GM10266 (cell line): ENCODE results near the gene TNN.

Source experiments
- DNase-seq: peaks from one replicate; pipeline ENCODE4 v3.0.0; 2012; ENCODE audit errors: extremely low spot score
- TF ChIP-seq, protein P1 (sequence below): IDR thresholded peaks from 2 replicates; pipeline ENCODE4 v1.5.1; 2012; ENCODE audit warnings: mild to moderate bottlenecking, low read depth; ENCODE audit not compliant: control insufficient read depth, insufficient read depth; ENCODE audit errors: missing control alignments

TNN gene

DNA sequence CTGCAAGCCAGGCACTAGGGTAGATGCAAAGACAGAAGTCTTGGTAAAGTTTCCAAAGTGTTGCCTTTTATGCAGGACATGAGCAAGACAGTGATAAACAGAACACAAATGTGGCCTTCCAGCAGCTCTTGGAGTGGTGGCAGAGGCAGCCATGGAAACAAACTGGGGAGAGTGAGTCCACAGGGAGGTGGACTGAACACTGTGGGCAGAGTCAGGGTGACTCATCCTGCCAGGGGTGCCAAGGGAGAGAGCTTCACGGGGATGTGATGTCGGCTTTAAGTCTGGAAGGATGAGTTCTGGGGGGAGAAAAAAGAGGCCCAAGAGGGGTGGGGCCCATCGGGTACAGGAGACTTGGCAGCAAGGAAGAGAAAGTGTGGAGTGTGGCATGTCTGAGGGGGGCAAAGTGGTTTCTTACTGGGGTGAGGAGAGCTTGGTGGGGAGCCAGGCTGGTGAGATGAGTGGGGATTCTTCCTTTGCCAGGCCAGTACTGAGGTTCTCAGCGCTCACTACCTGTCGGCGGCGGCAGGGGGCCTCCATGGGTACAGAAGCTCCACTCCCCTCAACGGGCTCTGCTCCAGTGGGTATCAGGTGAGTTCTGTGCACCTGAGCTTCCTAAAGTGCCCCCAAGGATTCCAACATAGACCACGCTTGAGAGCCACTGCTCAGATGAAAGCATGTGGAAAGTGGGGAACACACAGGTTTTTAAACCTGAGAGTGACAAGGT is 83.1 kb downstream of the TNN start:
- DNase-seq, result no peak

DNA sequence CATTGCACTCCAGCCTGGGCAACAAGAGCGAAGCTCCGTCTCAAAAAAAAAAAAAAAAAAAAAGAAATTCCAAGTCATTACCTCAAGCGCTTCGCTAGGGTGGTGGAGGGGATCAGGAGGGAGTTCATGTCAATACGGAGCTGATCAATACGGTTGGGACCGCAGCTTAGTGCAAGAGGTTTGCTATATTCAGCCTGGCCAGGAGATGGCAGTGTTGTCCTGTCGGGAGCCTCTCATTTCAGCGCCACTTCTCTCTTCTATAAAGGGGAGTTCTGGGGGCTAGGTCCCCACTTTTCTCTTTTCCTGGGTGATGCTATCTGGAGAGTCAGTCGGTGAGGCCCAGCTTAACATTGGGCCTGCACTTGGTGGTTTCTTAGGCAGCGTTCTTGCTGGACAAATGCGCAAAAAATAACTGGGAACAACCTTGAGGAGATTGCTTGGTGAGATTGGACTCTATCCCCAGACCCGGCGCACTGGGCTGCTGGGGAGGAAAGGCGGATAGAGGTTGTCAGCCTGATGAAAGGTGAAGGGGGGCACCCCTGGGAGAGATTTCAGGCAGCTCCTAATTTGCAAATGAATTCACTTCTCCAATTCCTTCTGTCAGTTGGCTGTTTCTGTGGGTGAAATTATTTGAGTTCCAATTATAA is 84.5 kb downstream of the TNN start:
- TF ChIP-seq, protein P1, sequence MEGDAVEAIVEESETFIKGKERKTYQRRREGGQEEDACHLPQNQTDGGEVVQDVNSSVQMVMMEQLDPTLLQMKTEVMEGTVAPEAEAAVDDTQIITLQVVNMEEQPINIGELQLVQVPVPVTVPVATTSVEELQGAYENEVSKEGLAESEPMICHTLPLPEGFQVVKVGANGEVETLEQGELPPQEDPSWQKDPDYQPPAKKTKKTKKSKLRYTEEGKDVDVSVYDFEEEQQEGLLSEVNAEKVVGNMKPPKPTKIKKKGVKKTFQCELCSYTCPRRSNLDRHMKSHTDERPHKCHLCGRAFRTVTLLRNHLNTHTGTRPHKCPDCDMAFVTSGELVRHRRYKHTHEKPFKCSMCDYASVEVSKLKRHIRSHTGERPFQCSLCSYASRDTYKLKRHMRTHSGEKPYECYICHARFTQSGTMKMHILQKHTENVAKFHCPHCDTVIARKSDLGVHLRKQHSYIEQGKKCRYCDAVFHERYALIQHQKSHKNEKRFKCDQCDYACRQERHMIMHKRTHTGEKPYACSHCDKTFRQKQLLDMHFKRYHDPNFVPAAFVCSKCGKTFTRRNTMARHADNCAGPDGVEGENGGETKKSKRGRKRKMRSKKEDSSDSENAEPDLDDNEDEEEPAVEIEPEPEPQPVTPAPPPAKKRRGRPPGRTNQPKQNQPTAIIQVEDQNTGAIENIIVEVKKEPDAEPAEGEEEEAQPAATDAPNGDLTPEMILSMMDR, result peak; percentile 89
- peak; percentile 52 for DNase-seq

More for the DNA sequence above, 83.1 kb downstream of the TNN start:
- TF ChIP-seq, protein P1, result no peak

DNA sequence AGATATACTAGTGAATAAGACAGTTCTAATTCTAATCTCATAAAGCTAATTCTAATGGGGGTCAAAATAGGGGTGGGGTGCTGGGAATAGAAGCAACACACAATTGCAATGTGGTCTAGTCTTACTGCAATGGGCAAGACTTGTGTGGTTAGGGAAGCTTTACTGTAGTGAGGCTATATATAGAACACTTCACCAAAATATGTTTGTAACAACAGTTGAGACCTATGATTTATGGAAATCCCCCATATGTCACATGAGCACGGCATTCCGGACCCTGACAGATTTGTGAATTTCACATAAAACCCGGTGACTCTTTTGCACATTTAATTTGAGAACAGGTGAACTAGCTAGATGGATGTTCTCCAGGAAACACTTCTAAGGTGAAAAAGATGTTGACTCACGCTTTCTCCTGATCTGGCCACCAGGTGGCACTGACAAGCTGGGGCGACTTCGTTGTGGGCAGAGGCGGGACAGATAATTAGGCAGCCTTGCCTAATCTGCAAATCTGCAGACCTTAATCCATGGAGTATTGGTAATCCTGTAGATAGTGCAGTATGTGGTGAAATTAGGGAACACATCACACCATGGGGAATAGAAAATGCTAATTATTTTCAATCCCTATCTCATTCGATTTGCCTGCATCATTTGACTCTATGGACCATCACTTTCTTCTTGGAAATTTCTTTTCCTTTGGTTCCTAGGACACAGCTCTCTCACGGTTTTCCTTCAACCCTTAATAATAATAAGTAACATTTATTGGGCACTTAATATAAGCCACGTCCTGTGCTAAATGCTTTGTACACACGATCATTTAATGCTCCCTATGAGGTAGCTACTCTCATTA is 87.2 kb downstream of the TNN start:
- DNase-seq, result peak; percentile 55
- TF ChIP-seq, protein P1, result peak; percentile 89

DNA sequence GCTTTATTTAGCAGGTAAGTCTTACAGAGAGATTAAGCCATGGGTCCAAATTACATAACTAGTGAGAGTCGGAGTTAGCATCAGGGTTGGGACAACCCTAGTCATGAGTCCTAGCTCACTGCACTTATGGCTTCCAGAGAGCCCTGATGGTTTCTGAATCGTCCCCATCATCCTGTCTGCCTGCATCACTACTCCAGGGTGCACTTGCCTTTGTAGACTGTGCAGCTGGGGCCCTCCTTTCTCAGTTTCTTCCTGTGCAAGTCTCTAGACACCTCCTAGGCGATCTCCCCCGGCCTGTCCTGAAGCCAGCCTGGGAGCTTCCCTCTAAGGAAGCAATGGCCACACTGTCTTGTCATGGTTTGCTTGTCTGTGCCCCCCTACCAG is 87.8 kb downstream of the TNN start:
- no peak for DNase-seq
- TF ChIP-seq, protein P1, result no peak

DNA sequence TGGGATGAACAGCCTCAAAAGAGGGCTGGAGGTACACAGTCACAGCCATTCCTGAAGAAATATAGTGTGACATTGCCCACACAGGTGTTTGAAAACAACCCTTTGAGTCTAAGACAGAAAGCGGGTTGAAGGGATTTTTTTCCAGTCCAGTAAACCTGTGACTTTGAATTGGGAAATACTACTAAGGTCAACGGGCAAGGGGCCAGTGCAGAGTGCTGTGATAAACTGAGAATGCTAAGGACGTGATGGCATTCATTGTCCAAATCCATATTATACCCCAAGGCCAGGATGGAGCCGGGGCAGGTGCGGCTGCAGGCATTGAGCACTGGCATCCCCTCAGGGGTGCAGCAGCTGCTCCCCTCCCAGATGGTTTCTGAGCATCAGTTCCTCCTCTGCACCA is 88.3 kb downstream of the TNN start:
- no peak for DNase-seq
- TF ChIP-seq, protein P1, result no peak

DNA sequence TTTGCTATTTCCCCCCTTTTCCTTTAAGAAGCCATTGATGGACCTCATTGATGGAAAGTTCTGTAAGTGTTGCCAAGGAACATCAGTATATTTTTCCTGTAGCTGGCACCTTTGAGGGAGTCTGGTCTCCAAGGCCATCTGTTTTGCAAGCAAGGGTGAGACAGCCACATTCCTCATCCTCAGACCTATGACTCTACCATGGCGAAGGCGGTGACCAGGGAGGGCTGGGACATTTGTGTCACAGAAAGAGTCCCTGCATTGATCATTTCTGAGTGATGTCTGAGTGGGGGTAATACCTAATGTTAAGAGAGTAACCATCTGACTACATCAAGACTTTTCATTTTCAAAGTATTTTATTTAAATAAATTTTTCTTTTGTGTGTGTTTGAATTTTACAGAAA is 89.6 kb downstream of the TNN start:
- DNase-seq, result no peak
- TF ChIP-seq, protein P1, result no peak
